ENCODE data around the gene SEC24D. TPM values are rescaled to one million over a fixed set of nuclear protein-coding genes. Genes with fewer than 3 reads are reported as not detected.

The SEC24D gene
- total and polyA plus RNA-seq, 2 of the 8 experiments (the other 6 are each of a cell fraction or from before 2014, with no cell fraction given) = 28.9 to 91.6 TPM

DNA sequence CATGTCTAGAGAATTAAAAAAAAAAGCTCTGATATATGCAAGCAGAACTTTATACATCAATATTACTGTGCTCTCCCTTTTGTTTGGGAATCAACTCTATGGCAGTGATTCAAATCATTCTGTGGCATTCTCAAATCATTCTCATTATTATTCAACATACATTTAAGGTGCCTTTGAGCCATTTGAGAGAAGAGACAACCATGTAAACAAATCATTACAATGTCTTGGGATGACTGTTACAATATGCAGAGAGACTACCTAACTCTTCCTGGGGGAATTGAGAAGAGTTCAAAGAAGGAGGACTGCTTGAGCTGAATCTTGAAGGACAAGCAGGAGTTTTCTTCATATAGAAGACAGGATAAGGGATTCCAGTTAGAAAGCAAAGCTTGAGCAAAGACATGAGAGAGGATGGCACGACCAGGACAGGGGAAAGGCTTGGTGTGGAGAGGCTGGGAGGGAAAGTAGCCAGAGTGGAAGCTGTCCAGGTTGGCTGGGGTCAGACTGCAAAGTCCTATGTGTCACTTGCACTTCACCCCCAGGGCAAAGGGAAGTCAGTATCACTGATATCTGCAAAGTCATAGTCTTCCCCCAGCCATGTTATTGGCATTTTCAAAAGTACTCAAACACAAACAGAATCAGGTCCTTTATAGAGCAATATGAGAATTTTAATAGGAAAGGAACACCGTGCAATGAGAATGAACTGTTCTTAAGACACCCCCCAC is 9.0 kb downstream of the SEC24D start:
- no peak overlapping the region for H3K18ac ChIP-seq (ENCODE audit: extremely low read depth, low read length)
- H4K8ac ChIP-seq (ENCODE audit: extremely low read depth, insufficient read depth, low read length) = no peak overlapping the region
- no peaks in the 10 kb centered on the region for H3K27me3 ChIP-seq (replicated peaks in 1 of 4; ENCODE audit: control insufficient read depth in 3 of 4, extremely low read depth in 1 of 4, insufficient read depth in 3 of 4, low read length in 3 of 4)
- no peaks in the 10 kb centered on the region for H3K9me3 ChIP-seq (ENCODE audit: insufficient read depth in 2 of 2, low read depth in 1 of 2, low read length in 1 of 2)
- ChIA-PET CTCF (ENCODE audit: partially characterized antibody) (interaction anchor here (0.6 to 1.8 kb wide), 7 partner anchors 8 to 474 kb away, joined by 3 to 6 read pairs (median 4); partner anchors contain the start of gene SEC24D), POLR2A (ENCODE audit: partially characterized antibody) (interaction anchor here (0.7 to 1.2 kb wide), 4 partner anchors 11 to 28 kb away, joined by 3 to 4 read pairs (median 4); no protein-coding TSS in a partner anchor)
- peak overlapping the region; percentile 3 for H4K5ac ChIP-seq (ENCODE audit: insufficient read length, low read depth, low read length)
- H2BK5ac ChIP-seq (ENCODE audit: low read depth, low read length) = 0 out of 2 replicates have a peak overlapping the region, but pooled peaks have one; percentile 4
- FAIRE-seq = no peak
- no peak for DNase-seq (ENCODE audit: low read depth in 1 of 2, low spot score in 2 of 2)
- peaks cover 3% of the 10 kb centered on the region; the same call in 1 of the 2 replicates for H3K79me1 ChIP-seq (ENCODE audit: low read depth, low read length)
- H3K56ac ChIP-seq (replicated peaks; ENCODE audit: insufficient read length, low read depth, low read length) = no peak overlapping the region
- H3K4ac ChIP-seq (replicated peaks; ENCODE audit: insufficient read length, low read depth, low read length) = no peak overlapping the region
- peak overlapping the region; percentile 44 to 60 for H3K4me2 ChIP-seq (ENCODE audit: insufficient read depth in 1 of 2, low read depth in 2 of 2, low read length in 2 of 2)
- H2AK5ac ChIP-seq (ENCODE audit: low read depth, low read length) = no peak overlapping the region
- no peak overlapping the region for H2BK15ac ChIP-seq (ENCODE audit: low read length)
- H3K9ac ChIP-seq (replicated peaks in 1 of 4; ENCODE audit: extremely low read depth in 1 of 4, low read depth in 3 of 4, low read length in 3 of 4) = no peak overlapping the region
- no peak overlapping the region for H4K91ac ChIP-seq (replicated peaks; ENCODE audit: insufficient read length, low read length)
- H3K36me3 ChIP-seq (ENCODE audit: control insufficient read depth in 2 of 4, insufficient read depth in 4 of 4, low read length in 3 of 4) = peaks cover 0 to 42% (median 20%) of the 10 kb centered on the region in 4 experiments; a peak in 7 of 8 replicates
- H3K4me3 ChIP-seq (ENCODE audit: extremely low read depth in 1 of 4, insufficient read depth in 2 of 4, low read depth in 3 of 4, low read length in 4 of 4) = no peak overlapping the region
- 61% methylated on average over 2 of the region's 2 CpGs; no CpG with 5 or more reads in 1 of the 2 experiments for WGBS, 2 experiments (ENCODE audit: extremely low coverage in 1 of 2, insufficient coverage in 1 of 2, insufficient read length in 1 of 2, insufficient replicate concordance in 2 of 2, low coverage in 1 of 2, low lambda C conversion rate in 2 of 2, missing lambda C conversion rate in 1 of 2)
- H3K14ac ChIP-seq (ENCODE audit: insufficient read length) = no peak overlapping the region
- no peak overlapping the region for H3K27ac ChIP-seq (ENCODE audit: low read depth, low read length)
- H2BK120ac ChIP-seq (replicated peaks; ENCODE audit: low read depth, low read length) = no peak overlapping the region
- 0 out of 2 replicates have a peak overlapping the region, but pooled peaks have one; percentile 10 for H2BK12ac ChIP-seq (ENCODE audit: low read depth, low read length)
- H3K79me2 ChIP-seq (ENCODE audit: control insufficient read depth in 1 of 2, insufficient read depth in 2 of 2, low read length in 2 of 2) = peaks cover 3 to 90% of the 10 kb centered on the region in 2 experiments; a peak in 3 of 4 replicates
- H2BK20ac ChIP-seq (ENCODE audit: low read length) = no peak overlapping the region
- no peak overlapping the region for H2AFZ ChIP-seq (ENCODE audit: low read length)
- no peaks in the 10 kb centered on the region for H3K23me2 ChIP-seq (ENCODE audit: low read depth, low read length)
- H3K4me1 ChIP-seq (replicated peaks in 1 of 4; ENCODE audit: control insufficient read depth in 3 of 4, insufficient read depth in 4 of 4, low read length in 3 of 4) = peaks cover 0 to 9% (median 5%) of the 10 kb centered on the region in 4 experiments
- peaks cover 0 to 1% of the 10 kb centered on the region in 2 experiments for H4K20me1 ChIP-seq (replicated peaks in 1 of 2; ENCODE audit: control insufficient read depth in 1 of 2, insufficient read depth in 2 of 2, low read length in 2 of 2)
- TF ChIP-seq CHD1 (IDR thresholded peaks at IDR 0.05; ENCODE audit: low read depth, low read length) = no peak
- TF ChIP-seq, protein P1, sequence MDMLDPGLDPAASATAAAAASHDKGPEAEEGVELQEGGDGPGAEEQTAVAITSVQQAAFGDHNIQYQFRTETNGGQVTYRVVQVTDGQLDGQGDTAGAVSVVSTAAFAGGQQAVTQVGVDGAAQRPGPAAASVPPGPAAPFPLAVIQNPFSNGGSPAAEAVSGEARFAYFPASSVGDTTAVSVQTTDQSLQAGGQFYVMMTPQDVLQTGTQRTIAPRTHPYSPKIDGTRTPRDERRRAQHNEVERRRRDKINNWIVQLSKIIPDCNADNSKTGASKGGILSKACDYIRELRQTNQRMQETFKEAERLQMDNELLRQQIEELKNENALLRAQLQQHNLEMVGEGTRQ (IDR thresholded peaks at IDR 0.05; ENCODE audit: low read length) = no peak
- no peak for TF ChIP-seq EP300 (IDR thresholded peaks at IDR 0.05; ENCODE audit: borderline replicate concordance in 1 of 2, low read depth in 2 of 2, low read length in 2 of 2)
- no peak for TF ChIP-seq TAF7 (optimal IDR thresholded peaks at IDR 0.05; ENCODE audit: borderline replicate concordance, low read depth, low read length)
- TF ChIP-seq ASH2L (IDR thresholded peaks at IDR 0.05; ENCODE audit: low read length) = no peak
- no peak for TF ChIP-seq MAFK (IDR thresholded peaks at IDR 0.05; ENCODE audit: low read depth, low read length)
- no peak for TF ChIP-seq POLR2AphosphoS5 (IDR thresholded peaks at IDR 0.05; ENCODE audit: low read depth, low read length)
- TF ChIP-seq FOSL1 (IDR thresholded peaks at IDR 0.05; ENCODE audit: insufficient read depth, low read depth, low read length) = no peak
- TF ChIP-seq HDAC2 (IDR thresholded peaks at IDR 0.05; ENCODE audit: borderline replicate concordance in 1 of 2, low read depth in 2 of 2, low read length in 2 of 2) = no peak
- no peak for TF ChIP-seq RFX5 (IDR thresholded peaks at IDR 0.05; ENCODE audit: borderline replicate concordance, low read depth, low read length)
- no peak overlapping the region for H3K23ac ChIP-seq (ENCODE audit: insufficient read length)
